Osteocyte (in vitro differentiated cells): Measurements from ENCODE around the gene OR5B3. TPM values are rescaled to one million over a fixed set of nuclear protein-coding genes. Genes with fewer than 3 reads are reported as not detected.

Source experiments
- DNase-seq: peaks from one replicate; pipeline ENCODE4 v3.0.0; 2021; ENCODE audit warnings: mixed read lengths; ENCODE audit not compliant: unreplicated experiment; ENCODE audit errors: extremely low spot score
- H3K27ac Mint-ChIP-seq: one replicate; pipeline ENCODE4 v1.8.0; 2021; ENCODE audit warnings: mild to moderate bottlenecking, mixed read lengths; ENCODE audit not compliant: unreplicated experiment
- H3K27me3 Mint-ChIP-seq: one replicate; pipeline ENCODE4 v1.8.0; 2021; ENCODE audit warnings: mixed read lengths; ENCODE audit not compliant: unreplicated experiment
- H3K36me3 Mint-ChIP-seq: one replicate; pipeline ENCODE4 v1.8.0; 2021; ENCODE audit warnings: mixed read lengths; ENCODE audit not compliant: unreplicated experiment
- H3K4me1 Mint-ChIP-seq: one replicate; pipeline ENCODE4 v1.8.0; 2021; ENCODE audit warnings: mixed read lengths; ENCODE audit not compliant: unreplicated experiment
- H3K4me3 Mint-ChIP-seq: one replicate; pipeline ENCODE4 v1.8.0; 2021; ENCODE audit warnings: mild to moderate bottlenecking, moderate library complexity, mixed read lengths; ENCODE audit not compliant: unreplicated experiment
- H3K9me3 Mint-ChIP-seq: one replicate; pipeline ENCODE4 v1.8.0; 2021; ENCODE audit warnings: mixed read lengths; ENCODE audit not compliant: unreplicated experiment
- total RNA-seq: library from RNA; stranded (reverse); gene quantifications from 2 replicates; pipeline ENCODE4 v1.2.1, GENCODE V29; 2021
- TF ChIP-seq, protein P1 (sequence below): fragments of 200-600 bp; sonication (generic); IDR thresholded peaks from 2 replicates; pipeline ENCODE4 v1.5.0; 2021; ENCODE audit warnings: antibody characterized with exemption, mild to moderate bottlenecking, moderate library complexity

Gene OR5B3
- total RNA-seq, 1 donor from 2014 or later: not detected

- DNase-seq: no peak
- H3K4me1 Mint-ChIP-seq: peaks cover 9% of the 10 kb centered on the region
- H3K27me3 Mint-ChIP-seq: peaks cover 31% of the 10 kb centered on the region
- H3K27ac Mint-ChIP-seq: no peak within 1 kb of the TSS
- TF ChIP-seq, protein P1, sequence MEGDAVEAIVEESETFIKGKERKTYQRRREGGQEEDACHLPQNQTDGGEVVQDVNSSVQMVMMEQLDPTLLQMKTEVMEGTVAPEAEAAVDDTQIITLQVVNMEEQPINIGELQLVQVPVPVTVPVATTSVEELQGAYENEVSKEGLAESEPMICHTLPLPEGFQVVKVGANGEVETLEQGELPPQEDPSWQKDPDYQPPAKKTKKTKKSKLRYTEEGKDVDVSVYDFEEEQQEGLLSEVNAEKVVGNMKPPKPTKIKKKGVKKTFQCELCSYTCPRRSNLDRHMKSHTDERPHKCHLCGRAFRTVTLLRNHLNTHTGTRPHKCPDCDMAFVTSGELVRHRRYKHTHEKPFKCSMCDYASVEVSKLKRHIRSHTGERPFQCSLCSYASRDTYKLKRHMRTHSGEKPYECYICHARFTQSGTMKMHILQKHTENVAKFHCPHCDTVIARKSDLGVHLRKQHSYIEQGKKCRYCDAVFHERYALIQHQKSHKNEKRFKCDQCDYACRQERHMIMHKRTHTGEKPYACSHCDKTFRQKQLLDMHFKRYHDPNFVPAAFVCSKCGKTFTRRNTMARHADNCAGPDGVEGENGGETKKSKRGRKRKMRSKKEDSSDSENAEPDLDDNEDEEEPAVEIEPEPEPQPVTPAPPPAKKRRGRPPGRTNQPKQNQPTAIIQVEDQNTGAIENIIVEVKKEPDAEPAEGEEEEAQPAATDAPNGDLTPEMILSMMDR: no peak
- H3K9me3 Mint-ChIP-seq: no peaks in the 10 kb centered on the region
- H3K36me3 Mint-ChIP-seq: no peaks in the 10 kb centered on the region
- no peak within 1 kb of the TSS for H3K4me3 Mint-ChIP-seq
These were observed 47.7 kb downstream of the OR5B3 start, which contains the start of gene OR5B17 for GRCh38 chr11:58358969-58359368. Gene OR5B17, minus strand, starts transcription at chr11:58359069. Its CDS starts 0 bp downstream, at chr11:58359069.

GRCh38 chr11:58354727-58355126 is 51.9 kb downstream of the OR5B3 start:
- Mint-ChIP-seq H3K36me3 (no peaks in the 10 kb centered on the region), H3K4me1 (peaks cover 9% of the 10 kb centered on the region), H3K27me3 (peaks cover 15% of the 10 kb centered on the region), H3K27ac (no peak overlapping the region), H3K4me3 (no peak overlapping the region), H3K9me3 (no peaks in the 10 kb centered on the region)
- TF ChIP-seq, protein P1: no peak
- DNase-seq: no peak

Other genes with a start within 250 kb of the OR5B3 start
- gene OR9Q2, start 217.8 kb downstream of the OR5B3 start, total RNA-seq: not detected in 2 replicates
- not detected in 2 replicates for gene OR1S2, start 202.7 kb downstream of the OR5B3 start, total RNA-seq
- gene OR1S1, start 194.2 kb downstream of the OR5B3 start, total RNA-seq: not detected in 2 replicates
- not detected in 2 replicates for gene OR10Q1, start 178.0 kb downstream of the OR5B3 start, total RNA-seq
- gene OR10W1, start 138.6 kb downstream of the OR5B3 start, total RNA-seq: not detected in 2 replicates
- not detected in 2 replicates for gene OR5B17, start 47.8 kb downstream of the OR5B3 start, total RNA-seq
- gene OR5B2, start 21.2 kb upstream of the OR5B3 start, total RNA-seq: not detected in 2 replicates
- gene OR5B12, start 35.4 kb upstream of the OR5B3 start, total RNA-seq: not detected in 2 replicates
- gene OR5B21, start 101.2 kb upstream of the OR5B3 start, total RNA-seq: not detected in 2 replicates
- gene LPXN, start 169.0 kb upstream of the OR5B3 start, total RNA-seq: 6.2 and 7.3 TPM in 2 replicates
- gene ZFP91, start 172.2 kb upstream of the OR5B3 start, total RNA-seq: 55.4 and 56.7 TPM in 2 replicates
- gene CNTF, start 215.8 kb upstream of the OR5B3 start, total RNA-seq: 1.1 and 1.6 TPM in 2 replicates